HG02885 (cell line): ENCODE data around the gene KCNC1.

Source experiments
- ATAC-seq: cut with Tn5 transposase; IDR thresholded peaks from one replicate; pipeline ENCODE4 v1.9.1; 2021; ENCODE audit warnings: mild to moderate bottlenecking; ENCODE audit not compliant: unreplicated experiment, poor library complexity

The KCNC1 gene

GRCh38 chr11:17782145-17782544, 47.6 kb downstream of the KCNC1 start:
- no peak for ATAC-seq

- ATAC-seq: no peak
Observed at GRCh38 chr11:17782603-17783337, 48.2 kb downstream of the KCNC1 start.

- ATAC-seq: no peak
Observed at GRCh38 chr11:17783878-17784277, 49.3 kb downstream of the KCNC1 start.

GRCh38 chr11:17786824-17787525, 52.4 kb downstream of the KCNC1 start:
- ATAC-seq: no peak

GRCh38 chr11:17788084-17788483, 53.5 kb downstream of the KCNC1 start:
- no peak for ATAC-seq

- ATAC-seq: no peak
Observed at GRCh38 chr11:17790453-17790852, 55.9 kb downstream of the KCNC1 start.

- no peak for ATAC-seq
Observed at GRCh38 chr11:17791144-17791543, 56.6 kb downstream of the KCNC1 start.

GRCh38 chr11:17792161-17792560, 57.6 kb downstream of the KCNC1 start:
- ATAC-seq: no peak

GRCh38 chr11:17793642-17794170, 59.1 kb downstream of the KCNC1 start:
- ATAC-seq: no peak

GRCh38 chr11:17794981-17795380, 60.4 kb downstream of the KCNC1 start:
- no peak for ATAC-seq

GRCh38 chr11:17796154-17796553, 61.6 kb downstream of the KCNC1 start:
- no peak for ATAC-seq

GRCh38 chr11:17798253-17798652, 63.7 kb downstream of the KCNC1 start:
- no peak for ATAC-seq

- ATAC-seq: no peak
Observed at GRCh38 chr11:17798716-17799115, 64.1 kb downstream of the KCNC1 start.

- no peak for ATAC-seq
Observed at GRCh38 chr11:17799147-17799546, 64.6 kb downstream of the KCNC1 start.

- no peak for ATAC-seq
Observed at GRCh38 chr11:17801166-17801565, 66.6 kb downstream of the KCNC1 start.

- ATAC-seq: no peak
Observed at GRCh38 chr11:17802491-17802890, 67.9 kb downstream of the KCNC1 start.

GRCh38 chr11:17803754-17804334, 69.3 kb downstream of the KCNC1 start:
- no peak for ATAC-seq

- ATAC-seq: no peak
Observed at GRCh38 chr11:17805043-17805442, 70.5 kb downstream of the KCNC1 start.

- ATAC-seq: no peak
Observed at GRCh38 chr11:17805873-17806272, 71.3 kb downstream of the KCNC1 start.

GRCh38 chr11:17807034-17807433, 72.5 kb downstream of the KCNC1 start:
- no peak for ATAC-seq

GRCh38 chr11:17810041-17810440, 75.5 kb downstream of the KCNC1 start:
- ATAC-seq: no peak
